CD8-positive, alpha-beta memory T cell (primary cell): ENCODE measurements around the gene DOK4. TPM values are rescaled to one million over a fixed set of nuclear protein-coding genes. Genes with fewer than 3 reads are reported as not detected.

ENCODE experiments used
- CTCF ChIA-PET: fragments of 350-600 bp; sonication (Branson Sonifier 250); formaldehyde crosslinking; loops from one replicate; lab custom pipeline; 2021; ENCODE audit warnings: antibody characterized with exemption; lab: Charles Lee
- POLR2A ChIA-PET: fragments of 350-600 bp; sonication (Branson Sonifier 250); formaldehyde crosslinking; loops from one replicate; lab custom pipeline; 2021; ENCODE audit warnings: antibody characterized with exemption; lab: Charles Lee
- DNase-seq, 5 donors: peaks; one replicate each; pipeline versions ENCODE4 v3.0.0 to v3.0.0-alpha.2; 2020 to 2022; ENCODE audit warnings: mixed read lengths in 1 of 5
- H3K27ac ChIP-seq: one replicate; pipeline ENCODE4 v1.7.0; 2013; ENCODE audit warnings: low read depth, mild to moderate bottlenecking, low read length, moderate library complexity
- H3K27me3 ChIP-seq: 2 replicates; pipeline ENCODE4 v1.7.0; 2013; ENCODE audit warnings: low read length, mild to moderate bottlenecking; ENCODE audit not compliant: insufficient read depth, poor library complexity, severe bottlenecking
- H3K36me3 ChIP-seq: 2 replicates; pipeline ENCODE4 v1.7.0; 2013; ENCODE audit warnings: mild to moderate bottlenecking, low read length, moderate library complexity; ENCODE audit not compliant: insufficient read depth
- H3K4me1 ChIP-seq: 2 replicates; pipeline ENCODE4 v1.7.0; 2013; ENCODE audit warnings: mild to moderate bottlenecking, low read length, moderate library complexity; ENCODE audit not compliant: insufficient read depth
- H3K4me3 ChIP-seq: 2 replicates; pipeline ENCODE4 v1.7.0; 2013; ENCODE audit warnings: mild to moderate bottlenecking, low read length
- H3K9me3 ChIP-seq: 2 replicates; pipeline ENCODE4 v1.7.0; 2013; ENCODE audit warnings: mild to moderate bottlenecking, low read length
- H3K27ac Mint-ChIP-seq, 8 donors: one replicate each; pipeline ENCODE4 v1.8.0; 2020 to 2021; ENCODE audit warnings: mixed read lengths in 8 of 8, mild to moderate bottlenecking in 6 of 8, inconsistent platforms in 3 of 8, moderate library complexity in 3 of 8
- H3K27me3 Mint-ChIP-seq, 2 donors: one replicate each; pipeline ENCODE4 v1.8.0; 2020 to 2021; ENCODE audit warnings: mixed read lengths in 2 of 2, mild to moderate bottlenecking in 1 of 2, moderate library complexity in 1 of 2
- H3K36me3 Mint-ChIP-seq, 3 donors: one replicate each; pipeline ENCODE4 v1.8.0; 2020 to 2021; ENCODE audit warnings: mixed read lengths in 3 of 3, inconsistent platforms in 1 of 3, mild to moderate bottlenecking in 1 of 3
- H3K4me1 Mint-ChIP-seq, 3 donors: one replicate each; pipeline ENCODE4 v1.8.0; 2020 to 2021; ENCODE audit warnings: mixed read lengths in 3 of 3, inconsistent platforms in 1 of 3, mild to moderate bottlenecking in 1 of 3
- H3K4me3 Mint-ChIP-seq, 7 donors: one replicate each; pipeline ENCODE4 v1.8.0; 2020 to 2021; ENCODE audit warnings: mixed read lengths in 7 of 7, mild to moderate bottlenecking in 6 of 7, moderate library complexity in 4 of 7, inconsistent platforms in 2 of 7
- H3K9me3 Mint-ChIP-seq, 5 donors: one replicate each; pipeline ENCODE4 v1.8.0; 2020 to 2022; ENCODE audit warnings: mixed read lengths in 5 of 5, mild to moderate bottlenecking in 3 of 5, moderate library complexity in 2 of 5, inconsistent platforms in 1 of 5
- polyA plus RNA-seq: library from polyadenylated mRNA; unstranded; fragments of 300-500 nt; fragmentation: Illumina TruSeq; gene quantifications from one replicate; pipeline ENCODE4 v1.2.3, GENCODE V29; 2021
- total RNA-seq, 2 experiments: library from RNA; stranded (reverse); gene quantifications; one replicate each; pipeline ENCODE4 v1.2.3, GENCODE V29; 2021

Gene DOK4
- total and polyA plus RNA-seq, 3 experiments from 2014 or later, result 3.3 to 7.0 (median 6.8) TPM

- DNase-seq, result no peak
- ChIA-PET POLR2A (no interaction called here), CTCF (interaction anchor here (1.2 to 2.7 kb wide), 2 partner anchors 9 to 51 kb away, joined by 3 to 7 read pairs; partner anchors contain the start of gene POLR2C)
- no peak overlapping the region for H3K4me3 ChIP-seq
- Mint-ChIP-seq H3K27ac (peak overlapping the region in 1 of 8 donors; percentile 39), H3K9me3 (no peaks in the 10 kb centered on the region), H3K4me3 (no peak overlapping the region), H3K4me1 (peaks cover 0 to 4% (median 0%) of the 10 kb centered on the region in 3 donors), H3K36me3 (peaks cover 0 to 61% (median 6%) of the 10 kb centered on the region in 3 donors), H3K27me3 (peaks cover 0 to 8% of the 10 kb centered on the region in 2 donors)
- no peaks in the 10 kb centered on the region for H3K27me3 ChIP-seq
- no peaks in the 10 kb centered on the region for H3K9me3 ChIP-seq
- no peaks in the 10 kb centered on the region for H3K4me1 ChIP-seq
- no peaks in the 10 kb centered on the region for H3K36me3 ChIP-seq
- no peak overlapping the region for H3K27ac ChIP-seq
Measured at GRCh38 chr16:57513371-57514102, 27.2 kb upstream of the DOK4 start.

DNA sequence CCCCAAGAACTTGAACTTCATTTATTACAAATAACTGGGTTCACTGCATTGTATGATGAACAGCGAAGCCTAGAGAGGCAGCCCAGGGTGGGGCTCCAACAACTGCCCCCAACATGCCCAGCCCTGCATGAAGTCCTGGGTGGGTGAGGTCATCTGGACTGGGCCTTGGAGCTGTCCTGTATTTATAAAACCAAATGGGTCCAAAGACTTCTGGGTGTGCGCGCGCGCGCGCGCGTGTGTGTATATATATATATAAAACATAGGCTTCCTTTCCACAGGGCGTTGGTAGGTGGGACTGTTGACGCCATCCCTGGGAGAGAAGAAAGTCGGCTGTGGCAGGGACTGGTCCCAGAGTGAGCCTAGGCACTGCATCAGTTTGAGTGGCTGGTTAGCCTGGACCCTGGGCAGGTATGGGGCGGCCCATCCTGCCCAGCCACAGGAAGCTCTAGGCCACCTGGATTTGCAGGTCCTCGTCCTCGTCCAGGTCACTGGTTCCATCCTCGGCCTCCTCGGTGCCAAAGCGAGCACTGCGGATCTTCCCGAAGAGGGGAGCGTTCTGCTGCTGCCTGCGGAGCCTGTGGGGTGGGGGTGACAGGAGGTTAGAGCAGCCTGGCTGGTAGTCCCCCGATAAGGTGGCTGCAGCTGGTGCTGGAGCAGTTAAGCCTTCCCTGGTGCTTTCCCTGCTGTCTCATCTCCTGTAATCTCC is 26.2 kb upstream of the DOK4 start:
- peaks cover 0 to 4% (median 0%) of the 10 kb centered on the region in 3 donors for H3K4me1 Mint-ChIP-seq
- H3K4me3 ChIP-seq, result no peak overlapping the region
- peak overlapping the region in 2 of 8 donors; percentile 26 to 33 for H3K27ac Mint-ChIP-seq
- no peaks in the 10 kb centered on the region for H3K4me1 ChIP-seq
- H3K36me3 Mint-ChIP-seq, result peaks cover 0 to 50% (median 6%) of the 10 kb centered on the region in 3 donors
- no peak for DNase-seq
- H3K27me3 ChIP-seq, result no peaks in the 10 kb centered on the region
- no peaks in the 10 kb centered on the region for H3K9me3 ChIP-seq
- H3K36me3 ChIP-seq, result no peaks in the 10 kb centered on the region
- no peak overlapping the region for H3K4me3 Mint-ChIP-seq
- H3K27me3 Mint-ChIP-seq, result peaks cover 0 to 9% of the 10 kb centered on the region in 2 donors
- CTCF ChIA-PET, result interaction anchor here (2.7 kb wide), 1 partner anchor 50 kb away, joined by 7 read pairs; the partner anchor contains the start of gene POLR2C
- no peak overlapping the region for H3K27ac ChIP-seq
- POLR2A ChIA-PET, result no interaction called here
- H3K9me3 Mint-ChIP-seq, result no peaks in the 10 kb centered on the region

DNA sequence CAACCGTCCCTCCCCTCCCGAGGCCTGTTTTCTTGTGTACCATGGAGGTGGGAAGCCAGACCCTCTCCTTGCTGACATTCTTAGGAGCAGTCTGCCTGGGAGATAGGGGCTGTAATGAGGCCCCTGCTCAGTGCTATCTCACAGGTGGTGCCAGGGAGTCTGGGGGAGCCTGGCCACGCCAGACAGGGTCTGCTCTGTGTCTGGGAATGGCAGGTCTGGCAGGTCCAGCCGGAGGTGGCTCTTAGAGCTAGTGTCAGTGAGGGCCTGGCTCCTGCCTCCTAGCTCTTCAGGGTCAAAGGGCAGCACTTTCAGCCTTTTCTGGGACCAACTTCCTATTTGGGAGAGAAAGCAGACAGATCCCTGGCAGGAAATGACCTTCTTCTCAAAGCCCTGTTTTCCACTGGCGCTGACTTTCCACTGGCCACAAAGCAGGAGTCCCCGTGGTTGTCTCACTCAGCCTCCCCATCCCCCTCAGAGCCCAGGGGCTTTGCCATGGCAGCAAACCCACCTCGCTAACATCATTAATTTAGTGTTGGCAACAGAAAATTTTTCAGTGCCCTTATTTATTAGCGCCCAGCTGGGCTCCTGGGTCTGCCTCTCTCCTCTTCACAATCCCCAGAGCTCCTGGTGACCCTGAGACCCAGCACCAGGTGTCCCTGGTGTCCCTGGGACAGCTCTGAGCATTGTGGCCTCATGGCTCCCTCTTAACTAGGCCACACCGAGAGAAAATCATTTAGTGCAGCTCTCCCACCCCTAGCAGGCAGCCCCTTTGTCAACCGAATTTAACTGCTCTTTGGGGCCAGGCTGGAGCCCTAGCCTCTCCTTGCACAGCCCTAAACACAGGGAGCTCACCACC is 24.0 kb upstream of the DOK4 start:
- peaks cover 0 to 31% (median 6%) of the 10 kb centered on the region in 3 donors for H3K36me3 Mint-ChIP-seq
- Histone ChIP-seq H3K9me3 (no peaks in the 10 kb centered on the region), H3K4me3 (no peak overlapping the region), H3K27me3 (no peaks in the 10 kb centered on the region), H3K36me3 (no peaks in the 10 kb centered on the region), H3K27ac (no peak overlapping the region), H3K4me1 (no peaks in the 10 kb centered on the region)
- ChIA-PET CTCF (interaction anchor here (1.5 to 1.7 kb wide), 2 partner anchors 10 to 94 kb away, joined by 3 to 9 read pairs; no protein-coding TSS in a partner anchor), POLR2A (no interaction called here)
- H3K27me3 Mint-ChIP-seq, result peaks cover 0 to 6% of the 10 kb centered on the region in 2 donors
- no peaks in the 10 kb centered on the region for H3K4me1 Mint-ChIP-seq
- no peaks in the 10 kb centered on the region for H3K9me3 Mint-ChIP-seq
- no peak overlapping the region for H3K4me3 Mint-ChIP-seq
- DNase-seq, result no peak
- H3K27ac Mint-ChIP-seq, result no peak overlapping the region

GRCh38 chr16:57509231-57509923 is 23.1 kb upstream of the DOK4 start:
- no peaks in the 10 kb centered on the region for H3K9me3 Mint-ChIP-seq
- H3K27me3 Mint-ChIP-seq, result peaks cover 0 to 9% of the 10 kb centered on the region in 2 donors
- Histone ChIP-seq H3K27ac (no peak overlapping the region), H3K27me3 (no peaks in the 10 kb centered on the region), H3K4me1 (no peaks in the 10 kb centered on the region), H3K36me3 (no peaks in the 10 kb centered on the region), H3K9me3 (no peaks in the 10 kb centered on the region), H3K4me3 (no peak overlapping the region)
- ChIA-PET CTCF (interaction anchor here (1.5 kb wide), 1 partner anchor 93 kb away, joined by 3 read pairs; no protein-coding TSS in a partner anchor), POLR2A (interaction anchor here (1.4 kb wide), 1 partner anchor 33 kb away, joined by 3 read pairs; the partner anchor contains the start of gene ADGRG5)
- peak overlapping the region in 2 of 8 donors; percentile 36 to 84 for H3K27ac Mint-ChIP-seq
- peaks cover 0 to 25% (median 5%) of the 10 kb centered on the region in 3 donors for H3K36me3 Mint-ChIP-seq
- no peak for DNase-seq
- no peak overlapping the region for H3K4me3 Mint-ChIP-seq
- no peaks in the 10 kb centered on the region for H3K4me1 Mint-ChIP-seq

- no peaks in the 10 kb centered on the region for H3K9me3 ChIP-seq
- ChIA-PET CTCF (no interaction called here), POLR2A (interaction anchor here (0.6 to 1.4 kb wide), 3 partner anchors 34 to 1007 kb away, joined by 3 to 5 read pairs (median 4); partner anchors contain the start of gene ADGRG5)
- Mint-ChIP-seq H3K27me3 (peaks cover 0 to 9% of the 10 kb centered on the region in 2 donors), H3K4me3 (no peak overlapping the region), H3K4me1 (no peaks in the 10 kb centered on the region), H3K27ac (no peak overlapping the region), H3K9me3 (no peaks in the 10 kb centered on the region), H3K36me3 (peaks cover 0 to 12% (median 4%) of the 10 kb centered on the region in 3 donors)
- no peaks in the 10 kb centered on the region for H3K27me3 ChIP-seq
- H3K4me1 ChIP-seq, result no peaks in the 10 kb centered on the region
- no peaks in the 10 kb centered on the region for H3K36me3 ChIP-seq
- H3K27ac ChIP-seq, result no peak overlapping the region
- no peak for DNase-seq
- no peak overlapping the region for H3K4me3 ChIP-seq
Measured at GRCh38 chr16:57508035-57508425, 21.7 kb upstream of the DOK4 start.

GRCh38 chr16:57507136-57508034 is 21.1 kb upstream of the DOK4 start:
- Mint-ChIP-seq H3K27me3 (peaks cover 0 to 11% of the 10 kb centered on the region in 2 donors), H3K4me1 (no peaks in the 10 kb centered on the region), H3K27ac (no peak overlapping the region), H3K4me3 (no peak overlapping the region), H3K36me3 (peaks cover 0 to 8% (median 4%) of the 10 kb centered on the region in 3 donors), H3K9me3 (no peaks in the 10 kb centered on the region)
- no peaks in the 10 kb centered on the region for H3K36me3 ChIP-seq
- no peaks in the 10 kb centered on the region for H3K4me1 ChIP-seq
- H3K4me3 ChIP-seq, result no peak overlapping the region
- no peak overlapping the region for H3K27ac ChIP-seq
- no peaks in the 10 kb centered on the region for H3K27me3 ChIP-seq
- CTCF ChIA-PET, result no interaction called here
- POLR2A ChIA-PET, result interaction anchor here (0.6 to 1.2 kb wide), 2 partner anchors 462 to 1007 kb away, joined by 4 to 5 read pairs; no protein-coding TSS in a partner anchor
- DNase-seq, result no peak
- H3K9me3 ChIP-seq, result no peaks in the 10 kb centered on the region
